HG03457 (cell line): ENCODE data around the gene PPFIA1.
"Not testable (repeated sequence)": the region's sequence is repeated elsewhere in the genome, so short reads cannot be mapped to it uniquely, and the experiment has no call there.

Experiments
- ATAC-seq: cut with Tn5 transposase; IDR thresholded peaks from one replicate; pipeline ENCODE4 v1.9.1; 2021; ENCODE audit warnings: moderate number of reproducible peaks; ENCODE audit not compliant: unreplicated experiment

The PPFIA1 gene

DNA sequence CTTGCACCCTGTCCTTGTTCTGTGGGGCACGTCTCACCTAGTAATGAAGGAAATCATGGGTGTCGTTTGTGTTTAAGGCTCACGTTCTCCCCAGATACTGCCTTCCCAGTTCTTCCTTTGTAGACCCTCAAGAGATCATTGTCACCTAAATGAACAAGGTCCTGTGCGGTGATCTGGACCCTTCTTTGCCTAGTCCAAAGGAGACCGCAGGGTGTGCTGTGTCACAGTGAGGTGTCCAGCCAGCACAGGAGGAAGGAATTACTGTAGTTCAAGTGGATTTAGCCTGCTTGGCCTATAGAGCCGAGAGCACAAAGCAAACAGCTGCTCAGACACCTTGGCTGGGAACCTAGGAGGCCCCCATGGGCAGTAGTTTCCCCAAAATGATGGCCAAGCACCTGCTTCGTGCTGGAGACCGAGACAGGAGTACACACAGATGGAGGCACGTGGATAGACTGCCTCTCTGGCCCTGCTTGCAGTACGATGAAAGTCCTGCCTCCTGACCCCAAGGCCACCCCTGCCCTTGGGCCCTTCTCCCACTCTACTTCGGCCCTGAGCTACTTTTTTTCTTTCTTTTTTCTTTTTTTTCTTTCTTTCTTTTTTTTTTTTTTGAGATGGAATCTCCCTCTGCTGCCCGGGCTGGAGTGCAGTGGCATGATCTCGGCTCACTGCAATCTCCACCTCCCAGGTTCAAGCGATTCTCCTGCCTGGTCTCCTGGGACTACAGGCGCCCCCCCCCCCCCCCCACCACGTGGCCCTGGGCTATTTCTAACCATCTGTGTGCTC lies 19.4 kb upstream of the PPFIA1 start:
- no peak for ATAC-seq

GRCh38 chr11:70251659-70252321 lies 18.7 kb upstream of the PPFIA1 start:
- ATAC-seq, result no peak

DNA sequence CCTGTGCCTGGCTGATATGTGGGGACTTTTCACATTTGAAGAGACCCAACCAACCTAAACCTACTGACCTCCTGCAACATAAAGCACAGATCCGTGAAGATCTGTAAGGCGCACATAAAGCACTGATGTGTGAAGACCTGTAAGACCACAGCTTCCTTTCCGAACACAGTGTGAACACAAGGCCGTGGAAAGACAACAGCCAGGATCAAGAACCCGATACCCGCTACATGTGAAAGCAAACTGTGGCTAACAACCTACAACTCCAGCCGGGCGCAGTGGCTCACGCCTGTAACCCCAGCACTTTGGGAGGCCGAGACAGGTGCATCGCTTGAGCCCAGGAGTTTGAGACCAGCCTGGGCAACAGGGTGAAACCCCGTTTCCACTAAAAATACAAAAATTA lies 17.6 kb upstream of the PPFIA1 start:
- no peak for ATAC-seq

GRCh38 chr11:70255477-70256116 lies 14.9 kb upstream of the PPFIA1 start:
- no peak for ATAC-seq

DNA sequence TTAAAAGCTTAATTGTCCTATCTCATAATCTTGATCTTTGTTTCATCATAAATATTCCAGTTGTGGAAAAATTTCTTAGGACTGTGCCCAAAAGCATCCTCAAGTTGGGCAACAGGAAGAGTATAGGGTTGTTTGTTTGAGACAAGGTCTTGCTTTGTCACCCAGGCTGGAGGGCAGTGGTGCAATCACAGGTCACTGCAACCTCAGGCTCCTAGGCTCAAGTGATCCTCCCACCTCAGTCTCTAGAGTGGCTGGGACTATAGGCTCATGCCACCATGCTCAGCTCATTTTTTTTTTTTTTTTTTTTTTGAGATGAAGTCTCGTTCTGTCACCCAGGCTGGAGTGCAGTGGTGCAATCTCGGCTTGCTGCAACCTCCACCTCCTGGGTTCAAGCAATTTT lies 11.4 kb upstream of the PPFIA1 start:
- ATAC-seq, result not testable (repeated sequence)

GRCh38 chr11:70262951-70263350 lies 7.5 kb upstream of the PPFIA1 start:
- ATAC-seq, result no peak

- ATAC-seq, result no peak
Observed at GRCh38 chr11:70263363-70263762, 7.1 kb upstream of the PPFIA1 start.

DNA sequence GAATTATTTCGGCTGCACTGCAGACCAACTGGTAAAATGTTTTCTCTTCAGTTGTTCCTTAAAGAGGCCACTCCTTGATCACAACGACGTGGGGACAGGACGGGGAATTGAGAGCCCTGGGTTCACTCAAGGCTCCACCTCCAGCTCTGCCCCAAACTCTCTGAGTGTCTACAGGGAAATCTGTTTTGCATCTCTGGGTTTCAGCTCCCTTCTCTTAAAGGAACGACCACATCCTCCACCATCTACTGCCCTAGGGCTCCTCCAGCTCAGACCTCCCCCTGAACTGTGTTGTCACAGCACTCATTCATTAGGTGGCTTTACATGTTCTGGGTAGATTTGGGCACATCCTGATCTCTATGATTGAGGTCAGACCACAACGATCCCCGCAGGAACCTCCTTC lies 5.1 kb upstream of the PPFIA1 start:
- ATAC-seq, result no peak

- no peak for ATAC-seq
Observed at GRCh38 chr11:70267405-70267950, 3.0 kb upstream of the PPFIA1 start.

GRCh38 chr11:70268526-70268925 lies 2.0 kb upstream of the PPFIA1 start:
- ATAC-seq, result no peak

DNA sequence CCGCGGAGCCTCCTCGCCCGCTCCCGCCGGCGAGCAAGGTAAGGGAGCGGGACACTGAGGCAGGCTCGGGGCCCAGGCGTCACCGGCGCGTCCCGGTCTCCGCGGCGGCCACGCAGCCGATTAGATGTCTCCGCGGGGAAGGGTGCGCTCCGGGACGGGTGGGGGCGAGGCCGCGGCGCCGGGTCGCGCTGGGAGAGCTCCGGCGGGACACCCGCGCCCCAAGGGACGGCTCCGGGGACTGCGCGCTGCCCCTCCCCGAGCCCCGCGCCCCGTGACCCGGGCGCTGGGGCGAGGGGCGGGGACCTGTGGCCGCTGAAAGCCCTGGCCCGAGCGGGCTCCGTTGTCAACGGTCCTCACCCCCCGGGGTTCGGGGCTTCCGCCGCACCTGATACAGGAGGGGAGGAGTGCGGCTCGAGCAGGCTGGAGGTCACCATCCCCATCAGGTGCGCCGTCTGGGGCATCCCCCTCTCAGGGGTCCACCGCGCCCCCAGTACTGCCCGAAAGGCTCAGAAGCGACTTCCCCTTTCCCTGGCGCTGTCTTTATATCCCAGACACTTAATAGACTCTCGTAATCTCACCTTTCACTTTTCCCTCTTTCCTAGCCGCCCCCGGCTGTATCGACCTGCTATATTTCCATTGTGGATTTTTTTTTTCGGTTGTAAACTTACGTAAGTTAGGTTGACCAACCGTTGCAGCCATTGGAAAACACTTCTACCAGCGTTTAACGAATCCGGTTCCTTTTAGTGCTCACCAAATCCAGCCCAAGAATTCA lies 573 bp downstream of the PPFIA1 start:
- ATAC-seq, result peak; percentile 30

DNA sequence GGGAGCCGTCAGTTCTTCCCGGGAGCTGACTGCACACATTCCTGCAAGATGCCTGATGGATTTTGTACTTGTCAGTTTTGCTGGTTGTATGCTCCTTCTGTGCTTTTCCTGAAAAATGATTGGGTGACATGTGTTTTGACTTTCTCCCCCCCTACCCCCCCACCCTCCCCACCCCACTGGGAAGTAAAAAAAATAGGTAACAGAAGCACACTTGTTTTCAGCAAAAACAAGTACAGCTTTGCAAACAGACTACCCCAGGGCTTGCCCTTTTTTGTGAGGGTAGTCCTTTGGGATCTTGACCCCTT lies 1.1 kb downstream of the PPFIA1 start:
- ATAC-seq, result no peak

DNA sequence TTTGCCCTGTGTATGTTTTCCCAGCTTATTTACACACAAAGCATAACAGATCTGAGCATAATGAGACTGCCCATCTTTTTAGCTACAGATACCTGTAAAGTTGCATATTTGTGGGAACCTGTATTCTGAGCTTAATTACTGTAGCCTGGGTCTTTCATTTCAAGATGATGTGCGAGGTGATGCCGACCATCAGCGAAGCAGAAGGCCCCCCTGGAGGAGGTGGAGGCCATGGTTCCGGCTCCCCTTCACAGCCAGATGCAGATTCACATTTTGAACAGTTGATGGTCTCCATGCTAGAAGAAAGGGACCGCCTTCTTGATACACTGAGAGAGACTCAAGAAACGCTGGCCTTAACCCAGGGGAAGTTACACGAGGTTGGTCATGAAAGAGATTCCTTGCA lies 1.5 kb downstream of the PPFIA1 start:
- no peak for ATAC-seq

GRCh38 chr11:70278994-70279393 lies 8.5 kb downstream of the PPFIA1 start:
- ATAC-seq, result no peak

- no peak for ATAC-seq
Observed at GRCh38 chr11:70281156-70281609, 10.7 kb downstream of the PPFIA1 start.

DNA sequence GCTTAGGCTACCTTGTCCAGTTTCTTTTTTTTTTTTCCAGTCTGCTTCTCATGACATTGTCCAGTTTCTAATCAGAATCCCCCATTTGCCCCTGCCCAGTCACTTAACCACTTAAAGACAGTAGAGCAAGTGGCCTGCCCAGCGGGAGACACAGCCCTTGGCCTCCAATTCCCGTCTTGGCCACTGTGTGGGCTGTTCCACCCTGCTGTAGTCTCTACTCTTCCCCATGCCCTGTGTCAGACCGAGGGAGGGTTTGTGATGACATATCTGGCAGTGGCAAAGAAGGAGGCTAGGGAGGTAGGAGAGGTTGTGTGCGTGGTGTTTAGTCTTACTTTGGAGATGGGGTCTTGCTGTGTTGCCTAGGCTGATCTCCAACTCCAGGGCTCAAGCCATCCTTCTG lies 11.5 kb downstream of the PPFIA1 start:
- ATAC-seq, result no peak

DNA sequence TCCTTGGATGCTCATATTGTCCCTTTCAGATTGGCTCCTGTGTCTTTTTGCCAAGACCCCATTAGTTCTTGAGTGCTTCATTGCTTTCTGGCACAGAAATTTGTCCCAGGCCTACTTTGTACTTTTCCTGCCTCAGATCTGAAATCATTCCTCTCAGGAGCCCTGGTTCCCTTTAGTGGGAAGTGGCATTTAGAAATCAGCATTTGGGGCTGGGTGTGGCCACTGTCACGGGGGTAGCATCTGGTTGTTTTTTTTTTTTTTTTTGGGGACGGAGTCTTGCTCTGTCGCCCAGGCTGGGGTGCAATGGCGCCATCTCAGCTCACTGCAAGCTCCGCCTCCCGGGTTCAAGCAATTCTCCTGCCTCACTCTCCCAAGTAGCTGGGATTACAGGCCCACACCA lies 18.2 kb downstream of the PPFIA1 start:
- ATAC-seq, result no peak

GRCh38 chr11:70289582-70289981 lies 19.1 kb downstream of the PPFIA1 start:
- ATAC-seq, result no peak

- ATAC-seq, result no peak
Observed at GRCh38 chr11:70290361-70291065, 20.0 kb downstream of the PPFIA1 start.

DNA sequence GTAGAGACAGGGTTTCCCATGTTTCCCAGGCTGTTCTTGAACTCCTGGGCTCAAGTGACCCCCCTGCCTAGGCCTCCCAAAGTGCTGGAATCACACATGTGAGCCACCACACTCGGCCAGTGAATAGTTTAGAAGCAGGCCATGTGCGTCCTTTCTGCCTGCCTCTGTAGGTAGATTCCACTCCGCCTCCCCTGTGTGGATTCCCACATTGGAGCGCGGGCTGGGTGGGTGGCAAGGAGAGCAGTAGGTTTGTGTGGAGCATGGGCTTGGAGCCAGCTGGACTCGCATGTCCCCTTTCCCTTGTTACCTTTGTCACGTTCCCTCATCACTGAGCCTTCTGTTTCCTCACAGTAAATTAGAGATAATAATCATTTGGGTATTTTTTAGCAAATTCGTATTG lies 21.7 kb downstream of the PPFIA1 start:
- ATAC-seq, result no peak

DNA sequence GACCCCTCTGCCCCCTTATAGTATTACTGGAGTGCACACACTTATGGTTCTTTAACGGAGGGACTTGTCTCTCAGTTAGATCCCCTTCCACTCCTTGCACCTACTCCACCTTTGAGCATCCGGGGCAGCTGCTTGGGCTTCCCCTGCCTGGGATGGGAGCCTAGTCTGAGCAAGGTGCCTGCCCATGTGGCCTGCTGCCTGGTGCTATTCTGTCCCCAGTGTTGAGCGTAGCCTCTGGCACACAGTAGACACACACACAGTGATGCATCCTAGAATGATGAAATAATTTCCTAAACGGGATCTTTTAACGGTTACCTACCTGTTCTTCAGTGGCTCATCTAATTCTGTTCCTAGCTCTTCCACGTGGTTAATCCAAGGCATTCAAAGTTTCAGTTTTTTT lies 22.4 kb downstream of the PPFIA1 start:
- no peak for ATAC-seq
